ENCODE results near the gene ARHGAP42.

ARHGAP42 gene

DNA sequence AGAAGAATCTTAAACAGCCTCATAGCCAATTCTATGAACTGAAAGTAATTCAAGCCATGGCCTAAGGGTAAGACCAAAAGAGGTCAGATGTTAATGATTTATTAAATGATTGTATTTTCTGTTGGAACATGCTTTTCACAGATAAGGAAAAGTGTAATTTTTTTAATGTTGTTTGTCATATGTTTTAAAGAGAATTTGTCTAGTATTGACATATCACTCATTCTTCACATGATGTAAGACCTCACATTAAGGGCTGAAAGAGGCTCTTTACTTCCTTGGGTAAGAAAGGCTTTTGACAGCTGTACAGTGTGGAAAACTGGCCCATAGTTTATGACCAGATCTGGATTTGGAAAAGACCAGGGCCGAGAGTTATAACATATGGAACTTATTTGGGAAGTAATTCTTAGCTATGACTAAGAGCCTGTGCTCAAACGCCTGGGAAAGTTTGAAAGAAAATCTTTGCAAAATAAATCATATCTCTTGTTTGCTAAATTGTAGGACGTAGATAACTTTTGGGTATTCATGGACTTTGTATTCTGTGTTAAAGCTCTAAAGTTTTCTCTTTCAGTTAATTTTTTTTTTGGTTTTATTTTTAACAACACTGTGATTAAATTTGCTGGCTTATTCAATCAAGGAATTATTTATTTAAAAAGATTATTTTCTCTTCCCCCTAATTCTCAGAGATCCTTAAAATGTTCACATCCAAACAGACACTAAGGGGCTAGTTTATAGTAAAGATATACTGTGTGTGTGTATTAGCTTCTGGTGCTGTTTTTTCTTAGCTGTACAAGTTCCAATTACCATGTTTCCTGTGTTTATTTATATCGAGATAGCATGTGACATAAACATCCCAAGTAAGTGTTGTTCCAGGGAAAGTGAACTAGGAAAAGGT is 162.2 kb downstream of the ARHGAP42 start:
- no peak for DNase-seq

DNA sequence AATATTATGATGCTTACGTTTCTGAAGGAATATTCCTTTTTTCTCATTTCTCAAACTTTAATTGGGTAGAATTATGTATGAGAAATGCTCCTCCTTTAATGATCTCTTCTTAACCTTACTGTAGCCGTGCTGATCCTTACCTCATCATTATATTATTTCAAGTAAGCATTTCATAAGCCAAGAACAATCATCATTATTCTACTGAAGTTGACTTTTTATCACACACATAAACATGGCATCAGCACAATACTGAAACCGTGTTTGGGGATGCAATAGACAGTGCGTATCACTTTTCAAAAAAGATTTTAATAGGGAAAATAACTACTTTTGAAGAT is 162.8 kb downstream of the ARHGAP42 start:
- DNase-seq = no peak

DNA sequence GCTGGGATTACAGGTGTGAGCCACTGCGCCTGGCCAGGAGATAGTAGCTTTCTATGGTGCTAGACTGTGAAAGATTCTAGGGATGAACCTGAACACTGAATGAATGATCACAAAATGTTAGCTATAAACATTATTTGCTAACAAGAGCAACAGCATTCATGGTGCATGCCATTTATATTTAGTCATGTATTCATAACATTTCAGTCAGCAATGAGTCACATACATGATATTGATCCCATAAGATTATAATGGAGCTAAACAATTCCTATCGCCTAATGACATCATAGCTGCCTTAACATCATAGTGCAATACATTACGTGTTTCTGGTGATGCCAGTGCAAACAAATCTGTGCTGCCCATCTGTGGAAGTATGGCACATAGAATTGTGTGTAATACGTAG is 164.1 kb downstream of the ARHGAP42 start:
- no peak for DNase-seq

DNA sequence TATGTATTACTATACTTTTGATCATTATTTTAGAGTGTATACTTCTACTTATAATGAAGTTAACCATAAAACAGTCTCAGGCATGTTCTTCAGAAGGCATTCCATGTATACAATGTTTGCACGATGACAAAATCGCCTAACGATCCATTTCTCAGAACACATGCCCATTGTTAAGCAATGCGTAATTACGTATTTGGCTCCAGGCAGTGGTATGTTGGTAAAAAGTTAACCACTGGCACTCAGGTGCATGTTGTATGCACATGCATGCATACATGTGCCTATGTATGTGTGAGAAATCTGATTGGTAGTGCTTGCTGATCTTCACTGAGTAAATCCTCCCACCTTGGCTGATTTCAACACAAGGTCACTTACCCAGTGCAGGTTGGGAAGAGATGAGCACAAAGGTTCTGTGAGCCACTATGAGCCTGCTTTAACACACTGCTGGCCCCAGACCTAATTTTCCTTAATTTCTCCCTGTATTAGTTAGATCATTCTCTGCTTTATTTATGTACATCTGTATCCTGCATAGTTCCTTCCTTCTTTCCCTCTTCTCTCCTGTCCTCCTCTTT is 164.6 kb downstream of the ARHGAP42 start:
- DNase-seq = no peak

DNA sequence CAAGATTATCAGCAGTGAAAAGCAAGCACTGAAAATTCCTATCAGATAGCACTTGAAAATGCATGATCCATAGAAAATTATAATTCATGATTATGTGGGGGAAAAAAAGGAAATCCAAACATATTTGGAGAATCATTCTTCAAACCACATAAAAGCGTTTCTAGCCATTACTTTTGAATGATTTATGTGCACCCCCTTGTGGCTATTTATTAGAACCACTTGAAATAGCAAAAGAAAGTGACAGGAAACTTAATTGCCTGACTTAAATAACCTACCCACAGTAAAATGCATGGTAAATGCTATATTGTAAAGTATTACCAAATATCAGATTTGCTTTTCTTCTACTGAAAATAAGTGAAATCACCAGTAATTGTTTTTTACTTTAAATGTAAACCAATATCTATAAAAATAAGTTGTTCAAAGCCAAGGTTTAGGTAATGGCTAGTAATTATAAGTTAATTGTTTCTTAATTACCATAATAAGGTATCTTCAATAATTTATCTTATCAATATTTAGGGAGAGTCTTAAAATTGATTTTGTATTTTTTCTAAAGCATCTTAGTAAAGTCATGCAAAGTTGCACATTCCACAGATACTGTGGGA is 168.5 kb downstream of the ARHGAP42 start:
- DNase-seq = no peak

DNA sequence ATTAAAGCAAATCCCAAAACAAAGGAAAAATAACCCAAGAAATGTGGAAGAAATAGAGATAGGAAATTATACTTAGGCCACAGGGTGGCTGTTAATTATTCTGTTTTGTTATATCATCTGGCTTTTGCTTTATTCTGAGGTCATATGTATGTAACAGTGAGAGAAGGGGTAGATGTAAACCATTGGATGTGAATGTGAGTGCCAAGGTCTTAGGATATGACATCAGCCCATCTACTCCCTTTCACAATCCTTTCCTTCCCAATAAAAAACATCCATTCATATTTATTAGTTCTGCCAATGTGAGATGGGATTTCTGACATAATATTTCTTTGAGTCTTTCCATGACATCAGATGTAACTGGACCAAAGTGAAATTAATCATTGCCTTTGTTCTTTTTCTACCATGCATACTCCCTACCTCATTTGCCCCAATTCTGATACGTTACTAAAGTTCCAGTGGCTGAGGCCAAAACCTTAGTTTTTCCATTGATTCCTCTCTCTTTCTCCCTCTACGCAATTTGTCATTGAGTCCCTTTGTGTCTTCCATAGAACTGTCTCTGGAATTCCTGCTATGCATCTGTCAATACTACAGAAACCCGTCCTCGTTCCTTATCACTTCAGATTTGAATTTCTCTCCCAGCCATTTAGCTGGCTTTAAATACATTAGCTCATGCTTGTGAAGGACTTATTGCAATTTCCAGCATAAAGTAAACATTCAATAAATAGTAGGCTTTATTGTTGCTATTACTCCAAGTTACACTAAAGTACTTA is 170.3 kb downstream of the ARHGAP42 start:
- DNase-seq = no peak

DNA sequence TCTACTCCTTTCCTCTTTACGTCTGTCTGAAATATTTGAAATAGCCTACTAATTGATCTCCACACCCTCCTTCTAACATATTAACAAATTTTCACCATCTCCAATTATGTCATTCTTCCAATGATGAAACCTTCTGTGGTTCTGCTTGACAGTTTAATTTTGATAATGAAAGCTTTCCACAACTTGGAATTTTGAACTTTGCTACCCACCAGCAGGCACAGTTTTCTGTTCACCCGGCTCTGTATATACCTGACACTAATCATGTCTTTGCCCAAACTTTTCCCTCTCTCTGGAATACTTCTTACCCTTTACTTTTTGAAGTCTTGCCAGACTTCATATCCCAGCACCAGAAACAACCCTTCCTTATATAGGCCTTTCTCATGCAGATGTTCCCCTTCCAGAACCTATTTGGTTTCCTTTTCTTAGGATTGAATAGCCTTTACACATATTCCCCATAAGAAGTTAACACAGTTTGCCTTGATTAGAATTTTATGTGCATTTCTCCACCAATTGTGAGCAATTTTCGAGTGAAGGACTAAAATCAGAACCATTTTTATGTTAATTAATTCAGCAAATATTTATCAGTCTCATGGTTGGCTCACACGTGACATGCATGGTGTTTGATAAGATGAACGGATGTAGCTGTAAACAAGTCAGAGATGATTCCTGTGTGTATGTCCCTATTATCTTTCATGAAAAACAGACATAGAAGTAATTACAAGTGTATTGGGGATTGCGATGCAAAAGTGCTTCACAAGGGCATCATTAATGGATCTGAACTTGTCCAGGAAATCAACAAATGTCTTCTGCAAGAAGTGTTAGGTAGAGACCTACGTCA is 173.4 kb downstream of the ARHGAP42 start:
- no peak for DNase-seq

DNA sequence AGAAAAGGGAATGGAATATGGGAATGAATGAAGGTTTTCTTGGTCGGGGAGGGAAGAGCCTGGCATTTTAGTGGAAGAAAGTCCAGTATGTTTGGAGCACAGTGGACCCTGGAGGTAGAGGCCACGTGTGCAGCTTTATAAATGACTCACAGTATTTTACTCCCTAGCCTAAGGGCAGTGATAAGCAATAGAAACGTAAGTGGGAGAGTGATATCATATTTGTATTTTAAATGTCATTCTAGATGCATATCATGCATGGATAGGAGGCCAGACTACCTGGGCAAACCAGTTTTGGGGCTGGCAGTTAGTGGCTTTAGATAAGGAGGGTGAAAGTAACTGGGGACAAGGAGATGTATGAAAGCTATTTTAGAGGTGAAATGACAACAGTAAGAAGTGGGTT is 174.1 kb downstream of the ARHGAP42 start:
- no peak for DNase-seq

DNA sequence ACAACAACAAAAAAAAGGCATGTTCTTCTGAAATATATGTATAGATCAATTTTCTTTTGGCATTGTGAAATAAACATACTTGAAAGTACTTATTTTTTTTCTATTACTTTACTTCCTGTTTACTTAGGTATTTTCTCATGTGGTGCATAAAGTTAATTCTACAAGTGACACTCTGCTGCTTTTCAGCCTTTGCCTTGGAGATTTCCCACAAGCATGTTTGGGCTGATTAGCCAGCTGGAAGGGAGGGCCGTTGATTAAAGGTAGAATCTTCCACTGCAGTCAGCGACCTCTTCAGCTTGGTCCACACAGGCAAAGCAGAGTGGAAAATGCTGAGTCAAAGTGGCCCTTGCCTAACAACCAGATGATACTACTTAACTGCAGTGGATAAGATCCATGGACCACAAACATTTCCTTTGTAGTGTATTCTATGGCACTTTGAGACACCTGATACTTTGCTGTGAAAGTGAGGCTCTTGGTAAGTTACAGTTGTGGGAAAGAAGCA is 176.0 kb downstream of the ARHGAP42 start:
- no peak for DNase-seq

DNA sequence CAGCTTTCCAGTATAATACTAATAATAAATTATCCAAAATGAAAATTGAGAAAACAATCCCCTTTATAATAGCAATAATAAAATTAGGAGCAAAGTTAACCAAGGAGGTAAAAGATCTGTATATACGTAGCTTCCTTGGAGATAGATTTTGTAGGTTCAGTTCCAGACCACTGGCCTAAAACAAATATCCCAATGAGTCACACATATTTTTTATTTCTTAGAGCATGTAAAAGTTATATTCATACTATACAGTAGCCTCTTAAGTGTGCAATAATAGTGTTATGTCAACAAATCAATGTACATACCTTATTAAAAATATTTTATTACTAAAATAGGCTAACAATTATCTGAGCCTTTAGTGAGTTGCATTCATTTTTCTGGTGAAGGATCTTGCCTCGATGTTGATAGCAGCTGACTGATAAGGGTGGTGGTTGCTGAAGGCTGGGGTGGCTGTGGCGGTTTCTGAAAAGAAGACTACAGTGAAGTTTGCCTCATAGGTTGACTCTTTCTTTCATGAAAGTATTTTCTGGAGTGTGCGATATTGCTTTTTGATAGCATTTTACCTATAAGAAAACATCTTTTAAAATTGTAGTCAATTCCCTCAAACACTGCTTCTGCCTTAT is 178.5 kb downstream of the ARHGAP42 start:
- no peak for DNase-seq

DNA sequence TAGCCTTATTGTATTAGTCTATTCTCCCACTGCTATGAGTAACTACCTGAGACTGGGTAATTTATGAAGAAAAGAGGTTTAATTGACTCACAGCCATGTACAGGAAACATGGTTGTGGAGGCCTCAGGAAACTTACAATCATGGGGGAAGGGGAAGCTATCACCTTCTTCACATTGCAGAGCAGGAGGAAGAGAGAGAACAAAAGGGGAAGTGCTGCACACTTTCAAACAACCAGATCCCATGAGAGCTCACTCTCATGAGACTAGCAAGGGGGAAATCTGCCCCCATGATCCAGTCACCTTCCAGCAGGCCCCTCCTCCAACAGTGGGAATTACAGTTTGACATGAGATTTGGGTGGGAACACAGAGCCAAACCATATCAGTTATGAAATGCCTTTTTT is 179.4 kb downstream of the ARHGAP42 start:
- DNase-seq = no peak

DNA sequence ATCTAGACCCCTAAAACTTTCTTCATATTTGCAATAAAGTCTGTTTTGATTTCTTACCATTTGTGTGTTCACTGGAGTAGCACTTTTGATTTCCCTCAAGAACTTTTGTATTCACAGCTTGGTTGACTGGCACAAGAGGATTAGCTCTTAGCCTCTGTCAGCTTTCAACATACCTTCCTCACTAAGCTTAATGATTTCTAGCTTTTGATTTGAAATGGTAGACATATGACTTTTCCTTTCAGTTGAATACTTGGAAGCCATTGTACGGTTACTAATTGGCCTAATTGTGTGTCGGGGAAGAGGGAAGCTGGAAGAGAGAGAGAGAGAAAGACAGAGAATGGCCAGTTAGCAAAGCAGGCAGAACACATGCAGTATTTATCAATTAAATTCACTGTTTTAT is 180.5 kb downstream of the ARHGAP42 start:
- DNase-seq = no peak

DNA sequence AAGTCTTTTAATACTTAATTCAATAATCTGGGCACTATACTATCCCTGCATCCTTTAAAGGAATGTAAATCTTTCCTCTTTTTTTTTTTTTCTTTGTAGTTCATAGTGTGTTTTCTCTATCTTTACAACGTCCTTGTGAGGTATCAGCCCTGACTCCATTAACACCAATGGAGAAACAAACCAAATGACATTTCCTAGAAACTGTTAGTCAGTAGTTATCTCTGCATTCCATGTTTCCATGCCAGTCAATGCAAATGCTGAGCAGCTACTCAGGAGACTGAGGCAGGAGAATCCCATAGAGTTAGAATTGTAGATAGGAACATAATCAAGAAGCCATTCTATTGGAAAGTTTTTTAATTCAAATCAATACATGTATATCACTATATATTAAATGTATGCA is 182.2 kb downstream of the ARHGAP42 start:
- no peak for DNase-seq

DNA sequence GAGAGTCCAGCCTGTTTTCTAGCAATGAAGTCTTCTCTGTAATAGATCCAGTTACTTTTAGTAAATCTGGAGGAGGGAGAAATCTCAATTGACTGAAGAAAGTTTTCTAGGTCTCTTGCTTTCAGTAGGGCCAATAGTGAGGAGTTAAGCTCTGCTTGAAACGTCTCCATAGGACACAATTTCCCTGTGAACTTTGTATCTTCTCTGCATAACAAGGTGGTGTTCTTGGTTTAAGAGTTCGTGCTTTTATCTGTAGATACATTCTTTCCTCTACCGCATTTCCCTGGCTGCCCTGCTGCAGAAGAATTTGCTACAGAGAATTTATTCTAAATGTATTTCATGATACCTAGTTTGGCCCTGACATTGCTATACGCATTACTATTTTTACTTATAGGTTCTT is 183.1 kb downstream of the ARHGAP42 start:
- DNase-seq = no peak

DNA sequence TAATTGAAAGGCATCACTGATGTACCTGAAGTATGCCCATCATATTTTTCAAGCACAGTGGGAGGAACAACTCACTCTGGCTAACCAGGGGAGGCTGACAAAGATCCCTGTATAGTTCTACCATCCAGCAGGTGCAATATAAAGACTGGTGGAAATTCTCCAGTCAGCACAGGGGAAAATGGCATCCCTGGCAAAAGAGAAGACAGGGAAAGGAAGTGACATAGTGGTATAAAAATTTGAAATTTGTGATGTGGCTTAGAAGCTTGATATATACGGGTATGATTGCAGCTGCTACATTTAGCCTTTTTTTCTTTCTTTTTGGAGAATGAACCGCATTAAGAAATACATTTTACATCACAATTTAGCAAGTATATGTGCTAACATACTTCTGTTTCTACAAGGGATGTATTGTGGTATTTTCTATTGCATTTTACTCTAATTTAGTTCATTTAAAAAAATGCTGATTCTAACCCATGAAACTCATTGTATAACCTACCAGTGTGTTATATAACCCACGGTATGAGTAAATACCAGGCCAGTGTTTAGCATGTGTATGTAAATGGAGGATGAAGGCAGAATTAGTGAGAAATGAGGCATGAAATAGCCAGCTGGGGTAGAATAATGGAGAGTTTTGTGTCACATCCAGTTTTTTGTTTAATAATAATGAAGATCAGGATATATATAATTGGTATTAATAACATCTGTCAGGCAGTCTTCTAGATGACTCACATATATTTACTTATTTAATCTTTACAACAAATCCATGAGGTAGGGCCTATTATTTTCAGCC is 186.1 kb downstream of the ARHGAP42 start:
- no peak for DNase-seq

DNA sequence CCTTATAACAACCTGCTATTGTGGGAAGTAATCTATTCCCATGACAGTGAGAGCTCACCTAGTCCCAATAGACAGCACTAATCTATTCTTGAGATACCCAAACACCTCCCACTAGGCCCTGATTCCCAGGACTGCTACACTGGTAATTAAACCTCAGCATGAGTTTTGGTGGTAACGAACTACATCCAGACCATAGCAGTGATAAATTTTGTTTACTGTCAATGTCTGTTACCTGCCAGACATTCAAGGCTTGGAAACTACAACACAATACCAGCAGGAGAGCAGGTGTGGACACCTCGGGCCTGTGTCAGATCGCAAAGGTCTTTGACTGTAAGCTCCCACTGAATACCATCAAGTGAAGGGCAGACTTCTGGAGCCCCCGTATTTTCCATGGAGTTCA is 187.1 kb downstream of the ARHGAP42 start:
- no peak for DNase-seq

DNA sequence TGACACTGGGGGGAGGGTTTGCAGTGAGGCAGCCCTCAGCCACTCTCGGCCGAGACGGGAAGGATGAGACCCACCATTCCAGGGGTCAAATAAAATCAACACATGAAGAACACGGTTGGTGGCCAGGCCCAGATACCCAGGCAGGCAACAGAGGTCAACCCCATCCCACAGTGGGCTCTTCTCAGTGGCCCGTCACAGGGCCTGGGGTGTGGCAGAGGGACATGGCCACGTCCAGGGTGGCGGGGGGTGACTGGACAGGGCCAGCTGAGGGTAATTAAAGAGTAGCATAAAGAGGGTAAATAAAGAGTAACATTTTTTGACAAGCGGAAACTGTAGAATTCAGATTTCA is 188.4 kb downstream of the ARHGAP42 start:
- no peak for DNase-seq

DNA sequence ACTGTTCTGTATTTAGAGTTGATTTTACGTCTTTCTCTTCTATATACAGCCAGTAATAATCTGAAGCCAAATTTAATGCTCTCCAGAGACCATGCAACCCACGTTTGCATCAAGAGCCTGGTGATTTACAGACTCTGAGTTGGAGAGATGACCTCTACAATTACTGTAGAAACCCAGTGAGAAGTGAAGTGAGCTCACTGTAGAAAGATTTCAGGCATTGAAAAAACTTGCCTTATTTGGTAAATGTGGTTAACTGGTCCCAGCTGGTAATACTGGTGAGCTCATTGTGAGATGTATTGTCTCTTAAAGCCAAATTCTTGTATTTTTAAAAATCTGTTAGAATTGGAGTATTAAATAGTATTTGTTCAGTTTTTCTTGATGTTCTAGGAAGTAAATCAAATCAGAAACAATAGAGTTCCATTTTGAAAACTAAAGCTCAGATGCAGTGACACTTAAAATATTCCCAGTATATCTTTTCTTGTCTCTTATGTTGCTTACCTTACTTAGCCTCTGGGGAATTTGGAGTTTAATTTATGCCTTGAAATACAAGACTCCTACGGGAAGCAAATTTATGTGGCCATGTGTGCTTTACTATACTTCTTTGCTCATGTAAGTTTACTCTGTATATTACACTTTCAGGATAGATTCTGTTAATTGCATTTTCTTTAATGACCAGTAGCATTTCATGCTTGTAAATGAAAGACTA is 189.9 kb downstream of the ARHGAP42 start:
- no peak for DNase-seq

DNA sequence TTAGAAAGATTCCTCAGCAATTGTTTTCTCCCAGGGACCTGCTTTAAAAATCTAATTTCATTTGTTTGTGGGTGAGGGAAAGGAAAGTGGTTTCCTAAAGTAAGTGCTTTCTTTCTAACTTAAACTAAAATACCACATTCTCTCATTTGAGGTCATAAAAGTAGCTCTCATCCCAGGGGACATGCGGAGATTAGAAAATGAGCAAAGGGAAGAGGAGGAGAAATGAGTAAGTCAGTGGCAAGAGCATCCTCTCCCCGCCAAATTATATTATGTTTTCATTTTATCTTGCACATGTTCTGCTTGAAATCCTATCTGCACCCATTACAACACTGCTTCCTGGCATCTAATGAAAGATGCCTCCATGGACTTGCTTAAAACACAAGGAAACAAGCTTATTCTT is 191.4 kb downstream of the ARHGAP42 start:
- DNase-seq = no peak

DNA sequence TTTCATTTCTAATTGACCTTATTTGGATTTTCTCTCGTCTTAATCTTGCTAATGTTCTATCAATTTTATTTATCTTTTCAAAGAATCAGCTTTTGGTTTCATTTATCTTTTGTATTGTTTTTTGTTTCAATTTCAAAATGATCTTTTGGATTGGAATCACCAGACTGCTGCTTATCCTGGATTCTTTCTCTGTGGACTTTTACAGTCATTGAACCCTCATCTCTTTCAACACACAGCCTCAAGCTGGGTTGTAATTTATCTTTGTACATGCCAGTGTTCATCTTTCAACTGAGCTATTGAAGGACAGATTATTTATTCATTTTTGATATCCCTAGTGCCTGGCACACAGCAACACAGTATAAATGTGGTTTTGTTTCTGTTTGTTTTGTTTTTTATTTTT is 195.9 kb downstream of the ARHGAP42 start:
- no peak for DNase-seq

DNA sequence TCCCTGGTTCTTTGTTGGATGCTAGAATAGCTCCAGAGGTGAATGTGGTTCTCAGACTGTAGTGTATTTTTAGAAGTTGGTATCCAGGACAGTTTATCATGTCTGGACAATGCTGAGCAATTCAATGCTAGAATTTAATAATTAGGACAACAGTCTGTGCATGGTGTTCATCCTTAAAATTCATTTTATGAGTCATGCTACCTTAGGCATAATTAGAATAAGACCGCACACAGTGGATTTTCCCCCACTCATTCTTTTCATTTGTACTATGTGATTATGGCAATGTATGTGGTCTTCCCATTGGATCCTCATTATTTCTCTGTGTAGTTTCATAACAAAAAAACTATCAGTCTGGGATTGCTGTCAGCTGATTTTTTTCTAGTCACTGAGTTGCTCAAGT is 196.7 kb downstream of the ARHGAP42 start:
- no peak for DNase-seq

Data from CD4-positive, alpha-beta T cell treated with Interleukin-4 for 4 hours (primary cell).